A204.1 (cell line): ENCODE measurements around the gene TLL2.

ENCODE experiments used
- FAIRE-seq: peaks from 2 replicates; lab custom pipeline; 2012; peaks lifted over from hg19 to GRCh38; lab: Jason Lieb, UNC

Gene TLL2

DNA sequence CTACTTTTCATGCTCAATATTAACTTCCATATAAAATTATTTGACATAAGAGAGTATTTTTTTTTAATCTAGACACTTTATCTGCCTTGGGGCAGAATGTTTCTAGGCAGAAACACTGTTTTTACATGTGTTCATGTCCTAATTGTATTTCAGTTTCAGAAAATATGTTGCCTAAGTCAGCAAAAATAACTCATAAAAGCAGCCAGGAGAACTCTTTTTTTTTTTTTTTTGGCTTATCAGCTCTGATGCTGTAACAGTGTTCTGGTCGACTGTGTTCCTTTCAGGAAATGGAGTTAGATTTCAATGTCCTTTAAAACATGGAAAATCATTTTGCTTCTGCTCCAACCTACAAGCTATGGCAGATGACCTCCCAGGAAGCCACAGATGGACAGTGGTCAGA lies 91.7 kb downstream of the TLL2 start:
- no peak for FAIRE-seq

- FAIRE-seq = no peak
Observed at GRCh38 chr10:96420228-96421009, 93.3 kb downstream of the TLL2 start.

DNA sequence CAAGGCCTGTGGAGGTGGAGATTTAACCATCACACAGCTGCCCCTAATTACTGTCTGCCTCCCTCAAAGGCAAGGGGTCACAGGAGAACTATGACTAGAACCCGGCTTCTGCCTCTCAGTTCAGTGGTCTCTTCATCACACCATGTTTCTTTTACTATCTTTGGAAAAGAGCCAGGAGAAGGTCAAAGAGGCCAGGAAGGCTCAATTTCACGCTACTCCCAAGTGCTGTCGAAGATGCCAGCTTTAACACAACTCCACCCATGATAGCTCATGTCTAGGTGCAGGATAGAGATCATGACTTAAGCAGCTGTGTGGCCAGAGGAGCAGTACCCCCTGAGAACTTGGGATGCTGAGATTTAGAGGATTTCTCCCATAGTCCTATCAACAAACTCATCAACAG lies 94.4 kb downstream of the TLL2 start:
- FAIRE-seq = no peak

- FAIRE-seq = peak; percentile 96
Observed at GRCh38 chr10:96418582-96418981, 95.1 kb downstream of the TLL2 start.

GRCh38 chr10:96417441-96417840 lies 96.3 kb downstream of the TLL2 start:
- no peak for FAIRE-seq

DNA sequence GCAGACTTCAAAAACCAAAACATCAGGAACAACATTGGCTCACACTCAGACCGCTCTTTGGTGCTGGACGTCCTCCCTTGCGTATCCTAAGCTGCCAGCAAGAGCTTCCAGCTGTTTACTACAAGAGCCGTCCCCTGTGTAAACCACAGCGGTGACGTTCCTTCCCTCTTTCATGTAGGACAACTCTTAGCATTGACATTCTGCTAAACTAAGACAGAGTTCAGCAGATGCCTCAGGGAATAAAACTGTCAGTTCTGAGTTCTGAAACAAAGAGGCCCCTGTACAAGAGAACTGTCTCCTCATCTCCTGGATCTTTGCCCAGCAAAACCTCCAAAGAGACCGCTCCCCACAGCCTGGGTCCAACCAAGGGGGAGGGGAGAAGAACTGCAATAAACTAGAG lies 97.1 kb downstream of the TLL2 start:
- no peak for FAIRE-seq

GRCh38 chr10:96415891-96416554 lies 97.7 kb downstream of the TLL2 start:
- no peak for FAIRE-seq

GRCh38 chr10:96415150-96415890 lies 98.4 kb downstream of the TLL2 start:
- FAIRE-seq = no peak

GRCh38 chr10:96414303-96414702 lies 99.4 kb downstream of the TLL2 start:
- FAIRE-seq = no peak

DNA sequence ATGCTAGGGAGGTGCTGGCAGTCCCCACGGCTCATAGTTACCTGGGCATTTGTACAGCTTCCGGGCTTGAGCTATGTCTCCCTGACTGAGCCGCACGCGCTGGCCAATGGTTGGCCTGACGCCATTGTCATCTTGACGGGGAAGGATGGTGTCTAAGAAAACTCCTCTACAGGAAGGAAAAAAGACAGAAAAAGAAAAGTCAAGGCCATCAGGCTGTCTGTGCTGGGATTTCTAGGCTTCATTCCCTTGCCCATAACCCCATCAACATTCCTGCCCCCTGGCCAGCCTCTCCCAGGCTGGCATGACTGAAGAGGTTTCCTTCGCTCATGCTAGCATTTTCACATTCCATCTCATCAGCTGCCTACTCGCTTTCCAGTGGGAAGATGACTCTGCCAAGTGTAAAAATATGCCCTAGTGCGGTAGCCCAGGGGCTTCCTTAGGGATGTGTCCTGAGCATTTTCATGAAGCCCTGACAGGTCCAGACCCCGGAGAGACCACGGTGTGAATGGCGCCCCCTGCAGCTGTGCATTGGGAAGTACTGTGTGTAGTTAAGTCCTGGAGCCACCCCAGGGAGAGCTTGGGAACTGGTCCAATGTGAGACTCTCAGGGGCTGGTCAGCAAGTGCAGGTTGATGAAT lies 100.5 kb downstream of the TLL2 start:
- no peak for FAIRE-seq

DNA sequence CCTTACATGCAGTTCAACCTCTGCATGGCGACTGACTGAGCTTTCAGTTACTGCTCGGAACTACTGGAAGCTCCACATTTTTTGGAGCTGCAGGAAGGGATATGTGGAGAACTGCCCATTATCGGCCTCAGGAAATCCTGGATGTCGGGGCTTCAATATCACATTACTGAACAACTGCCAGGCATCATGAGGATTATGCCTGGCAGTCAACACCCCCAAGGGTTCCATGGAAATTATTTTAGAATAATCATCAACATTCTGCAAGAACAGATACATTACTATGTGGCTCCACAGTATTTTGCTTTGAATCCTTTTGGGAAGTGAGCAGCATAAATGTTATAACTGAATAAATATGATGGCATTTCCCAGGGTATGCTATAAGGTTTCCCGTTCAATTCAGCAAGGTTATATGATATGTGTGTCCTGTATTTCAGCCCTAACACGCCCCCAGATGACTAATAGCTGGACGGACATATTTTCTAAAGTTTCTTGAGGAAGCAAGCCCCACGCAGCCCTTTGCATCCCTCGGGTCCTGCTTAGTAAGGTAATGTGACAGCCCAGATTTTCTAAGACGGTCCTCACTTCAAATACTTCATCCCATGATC lies 101.9 kb downstream of the TLL2 start:
- FAIRE-seq = no peak

- FAIRE-seq = no peak
Observed at GRCh38 chr10:96410296-96410695, 103.4 kb downstream of the TLL2 start.

DNA sequence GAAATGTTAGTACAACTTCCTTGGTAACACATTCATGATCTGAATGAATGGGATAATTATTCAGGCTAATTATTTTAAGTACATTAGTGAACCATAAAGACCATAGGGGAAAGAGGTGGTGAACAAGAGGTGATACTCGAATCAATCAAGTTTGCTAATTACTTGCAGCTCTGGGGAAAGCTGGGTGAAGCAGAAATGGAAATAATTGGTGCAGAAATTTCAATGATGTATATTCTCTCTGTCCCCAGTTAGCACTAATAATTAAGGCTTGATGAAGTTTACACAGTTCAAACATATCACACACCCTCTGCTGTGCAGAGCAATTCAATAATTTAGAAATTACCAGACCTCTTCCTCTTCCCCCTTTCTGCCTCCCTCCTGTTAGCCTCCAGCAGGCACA lies 105.5 kb downstream of the TLL2 start:
- FAIRE-seq = no peak

- FAIRE-seq = no peak
Observed at GRCh38 chr10:96407560-96408069, 106.1 kb downstream of the TLL2 start.

DNA sequence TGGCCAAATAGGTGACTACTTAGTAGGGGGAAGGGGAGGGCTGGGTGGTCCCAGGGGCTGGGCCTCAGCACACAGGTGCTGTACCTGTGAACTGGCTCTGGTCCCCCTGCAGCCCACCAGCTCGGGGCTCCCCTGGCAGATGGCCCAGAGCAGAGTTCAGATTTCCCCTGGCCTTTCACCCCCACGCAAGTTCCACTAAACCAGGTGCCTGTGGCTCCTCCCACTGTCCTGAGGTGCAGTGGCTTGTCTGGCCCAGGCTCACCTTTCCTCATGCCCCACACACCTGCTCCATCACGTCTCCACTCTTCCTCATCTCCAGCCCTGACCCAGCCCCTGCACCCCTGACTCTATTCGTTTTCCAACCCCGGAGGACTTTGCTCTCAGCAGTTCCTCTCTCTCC lies 107.6 kb downstream of the TLL2 start:
- no peak for FAIRE-seq

- FAIRE-seq = no peak
Observed at GRCh38 chr10:96402417-96403305, 111.1 kb downstream of the TLL2 start.

DNA sequence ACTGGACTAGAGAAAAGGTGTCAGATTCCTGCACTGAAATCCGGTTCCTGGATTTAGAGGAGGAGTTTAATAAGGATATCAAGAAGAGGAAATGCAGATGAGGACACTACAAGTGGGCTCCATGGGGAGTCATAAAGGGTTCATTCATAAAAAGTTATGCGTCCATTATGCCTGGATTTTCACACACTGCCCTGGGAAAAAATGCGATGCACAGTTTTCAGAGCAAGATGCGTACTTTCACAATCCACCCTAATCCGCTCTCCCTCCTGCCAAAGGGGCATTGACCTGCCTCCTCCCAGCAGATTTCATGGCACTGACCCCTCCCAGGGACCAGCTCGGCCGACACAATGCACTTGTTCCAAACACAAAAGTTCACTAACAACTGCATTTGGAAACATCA lies 112.7 kb downstream of the TLL2 start:
- no peak for FAIRE-seq

GRCh38 chr10:96400465-96400864 lies 113.3 kb downstream of the TLL2 start:
- FAIRE-seq = no peak

- no peak for FAIRE-seq
Observed at GRCh38 chr10:96397902-96398301, 115.8 kb downstream of the TLL2 start.

GRCh38 chr10:96395931-96396877 lies 117.5 kb downstream of the TLL2 start:
- peak; percentile 55 for FAIRE-seq
